ENCODE results near the gene STK39. TPM values are rescaled to one million over a fixed set of nuclear protein-coding genes. Genes with fewer than 3 reads are reported as not detected.

Gene STK39
- total RNA-seq, 1 donor from 2014 or later, result 13.8 TPM

DNA sequence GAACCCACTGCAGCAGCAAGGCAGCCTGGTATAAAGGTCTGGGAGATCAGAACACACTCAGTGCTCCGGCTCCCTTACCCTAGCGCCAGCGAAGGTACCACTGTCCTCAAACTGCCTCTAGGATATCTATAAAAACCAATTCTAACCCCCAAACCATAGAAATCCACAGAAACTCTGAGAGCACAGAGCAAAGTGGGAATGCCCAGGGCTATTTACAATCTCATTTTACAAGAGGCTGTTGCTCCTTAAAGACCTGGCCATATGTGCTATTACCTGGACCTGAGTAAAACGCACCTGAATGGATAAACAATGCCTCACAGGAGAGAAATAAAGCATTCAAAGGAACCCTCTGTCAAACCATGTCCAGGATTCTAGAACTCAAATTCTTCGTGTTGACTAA lies 4.3 kb downstream of the STK39 start:
- no peak for DNase-seq (ENCODE audit: low read depth)

DNA sequence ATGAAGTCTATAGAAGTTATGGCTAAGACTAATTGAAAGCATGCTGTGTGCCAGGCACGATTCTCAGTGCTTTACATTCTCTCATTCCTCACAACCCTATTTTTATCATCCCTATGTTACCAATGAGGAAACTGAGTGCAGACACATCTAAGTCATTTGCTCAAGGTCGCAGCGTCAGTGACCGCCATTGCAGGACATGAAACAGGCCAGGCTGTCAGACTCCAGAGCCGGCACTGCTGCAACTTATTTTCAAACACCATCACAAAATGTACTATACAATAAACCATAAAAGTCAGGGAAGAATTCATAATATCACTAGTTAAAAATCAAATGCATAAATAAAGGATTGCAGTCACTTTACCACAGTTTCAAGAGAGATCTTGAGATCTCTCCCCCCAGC lies 5.6 kb downstream of the STK39 start:
- no peak for DNase-seq (ENCODE audit: low read depth)

DNA sequence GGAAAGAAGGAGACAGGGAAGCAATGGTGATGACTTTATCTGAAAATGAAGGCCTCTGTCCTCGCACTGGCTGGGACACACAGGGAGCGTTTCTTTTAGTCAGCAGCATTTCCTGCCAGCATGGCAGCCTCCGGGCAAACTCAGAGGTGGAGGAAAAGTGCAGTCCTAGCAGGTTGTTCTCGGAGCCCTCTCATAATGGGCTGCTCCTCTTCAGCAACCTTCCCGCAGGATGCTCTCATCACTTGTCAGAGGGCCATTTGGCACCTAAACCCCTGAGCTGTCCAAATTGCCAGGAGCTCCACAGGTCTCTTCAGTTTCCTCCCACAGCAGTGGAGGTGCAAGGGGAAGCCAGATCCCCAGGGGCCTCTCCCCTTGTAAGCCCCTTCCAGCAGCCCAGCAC lies 6.2 kb downstream of the STK39 start:
- DNase-seq (ENCODE audit: low read depth), result no peak

DNA sequence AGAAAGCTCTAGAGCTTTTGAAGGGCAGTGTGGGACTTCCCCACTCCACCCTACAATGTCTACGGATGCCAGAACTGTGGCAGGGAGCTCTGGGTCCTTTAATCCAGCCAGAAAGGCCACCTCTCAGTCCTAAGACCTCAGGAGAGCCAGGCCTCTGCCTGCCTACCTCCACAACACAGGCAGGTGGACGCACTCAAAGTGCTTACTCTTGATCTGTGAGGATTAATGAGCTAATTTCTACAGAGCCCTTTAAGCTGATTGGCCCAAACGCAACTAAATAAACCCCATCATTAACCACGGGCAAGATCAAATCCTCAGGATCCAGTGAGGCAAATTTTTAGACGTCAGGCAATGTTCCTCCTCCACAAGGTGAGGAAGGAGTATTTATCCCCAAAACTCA lies 8.1 kb downstream of the STK39 start:
- no peak for DNase-seq (ENCODE audit: low read depth)

DNA sequence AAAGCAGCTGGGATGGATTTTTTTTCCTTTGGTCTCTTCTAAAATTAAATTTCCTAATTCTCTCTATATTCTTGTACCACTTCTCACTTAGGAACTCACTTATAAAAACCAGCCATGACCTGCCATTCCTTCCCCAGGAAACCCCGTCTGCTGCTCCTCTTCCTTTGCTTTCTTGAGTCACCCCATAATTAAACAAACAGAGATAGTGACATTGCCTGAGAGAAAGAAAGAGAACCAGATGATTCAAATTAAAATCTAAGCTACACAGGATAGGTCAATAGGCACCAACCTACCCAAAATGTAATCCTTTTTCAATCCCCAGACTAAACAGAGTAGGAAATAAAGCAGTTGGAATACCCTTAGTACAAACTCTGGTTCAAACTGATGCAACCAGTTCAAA lies 9.7 kb downstream of the STK39 start:
- no peak for DNase-seq (ENCODE audit: low read depth)

DNA sequence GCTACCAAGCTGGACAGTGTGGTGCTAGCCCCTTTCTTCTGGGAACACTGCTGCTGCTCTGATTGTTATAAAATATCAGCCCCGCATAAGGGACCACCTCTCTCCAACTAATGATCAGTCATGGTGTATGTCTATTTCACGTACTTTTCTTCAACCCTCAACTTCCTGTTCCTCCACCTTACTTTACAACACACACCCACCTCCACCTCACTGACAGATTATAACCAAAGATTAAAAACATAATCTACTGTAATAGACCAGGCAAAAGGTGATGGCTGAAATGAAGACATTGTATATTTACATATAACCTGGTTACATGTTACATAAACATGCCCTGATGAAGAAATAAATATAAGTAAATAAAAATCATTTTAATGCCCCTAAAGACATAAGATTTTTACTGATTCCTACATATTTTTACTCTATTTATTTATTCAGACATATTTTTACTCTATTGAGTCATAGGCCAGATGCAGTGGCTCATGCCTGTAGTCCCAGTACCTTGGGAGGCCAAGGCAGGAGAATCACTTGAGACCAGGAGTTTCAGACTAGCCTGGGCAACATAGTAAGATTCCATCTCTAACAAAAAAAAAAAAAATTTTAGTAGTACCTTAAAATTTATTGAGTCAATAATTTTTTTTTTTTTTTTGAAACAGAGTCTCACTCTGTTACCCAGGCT lies 12.8 kb downstream of the STK39 start:
- DNase-seq (ENCODE audit: low read depth), result no peak

DNA sequence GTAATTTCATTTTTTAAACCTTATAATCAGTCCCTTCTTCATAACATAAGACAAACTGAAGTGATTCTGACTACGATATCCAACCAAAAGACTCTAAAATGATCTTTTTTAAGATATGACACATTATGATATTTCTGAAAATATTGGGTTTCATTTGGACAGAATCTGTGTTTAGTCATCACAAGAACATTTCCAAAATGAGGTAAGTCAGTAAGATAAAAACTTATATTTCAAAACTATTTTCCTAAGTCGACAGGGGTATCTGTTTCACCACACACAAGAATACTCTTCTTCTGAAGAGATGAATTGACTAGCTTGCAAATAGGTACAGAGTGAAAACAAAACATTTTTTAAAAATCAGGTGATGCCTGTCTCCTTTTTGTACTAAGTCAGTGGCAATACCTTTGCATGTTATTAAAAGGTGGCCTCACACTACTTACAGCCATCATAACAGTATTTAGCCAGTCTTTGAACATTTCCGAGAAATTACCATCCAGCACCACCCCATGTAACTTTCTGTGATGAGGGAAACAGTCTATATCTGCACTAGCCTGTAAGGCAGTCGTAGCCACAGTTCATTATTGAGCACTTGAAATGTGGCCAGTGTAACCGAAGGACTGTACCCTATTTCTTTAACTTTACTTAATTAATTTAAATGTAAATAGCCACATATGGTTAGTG lies 13.5 kb downstream of the STK39 start:
- no peak for DNase-seq (ENCODE audit: low read depth)

DNA sequence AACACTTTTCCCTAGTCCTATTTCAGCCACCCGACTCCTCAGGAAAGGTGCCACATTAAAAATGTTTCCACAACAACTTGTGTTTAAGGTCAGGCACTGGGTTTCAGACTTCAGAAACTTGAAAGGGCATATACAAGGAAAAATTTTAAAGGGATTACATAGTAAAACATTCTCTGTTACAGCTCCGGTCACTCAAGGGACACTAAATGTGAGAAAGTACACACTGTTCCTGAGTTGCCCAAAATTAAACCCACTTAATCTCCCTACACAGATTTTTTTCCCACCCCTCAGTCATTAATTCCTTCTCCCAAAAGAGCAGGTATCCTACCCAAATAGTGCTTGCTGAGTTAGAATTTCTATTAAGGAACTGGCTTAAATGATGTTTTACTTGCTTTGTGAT lies 14.2 kb downstream of the STK39 start:
- DNase-seq (ENCODE audit: low read depth), result no peak

DNA sequence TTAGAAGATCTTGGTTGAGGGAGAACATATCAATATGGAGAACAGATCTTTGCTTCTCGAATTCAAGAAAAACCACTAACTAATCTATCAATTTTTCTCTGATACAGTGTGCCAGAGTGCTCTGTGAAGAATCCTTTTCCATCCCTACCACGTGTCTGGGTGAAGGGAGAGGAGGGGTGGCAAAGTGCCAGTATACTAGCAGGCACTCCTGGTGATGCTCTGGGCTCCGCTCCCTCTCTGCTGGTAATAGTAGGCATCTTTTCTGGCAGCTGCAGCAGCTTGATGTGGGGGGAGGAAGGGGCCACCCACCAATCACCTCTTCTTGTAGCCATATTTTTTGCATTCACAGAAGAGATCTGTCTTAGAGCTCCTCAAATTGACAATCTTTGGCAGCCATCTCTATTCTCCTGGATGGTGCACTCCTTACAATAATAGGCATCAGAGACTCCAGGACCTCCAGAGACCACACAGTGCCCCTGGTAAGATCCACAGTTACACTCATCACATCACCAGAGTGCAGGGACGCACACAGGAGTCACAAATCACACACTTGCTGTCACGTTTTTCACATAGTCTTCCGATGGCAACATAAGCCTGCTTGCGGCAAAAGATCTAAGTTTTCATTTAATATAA lies 15.7 kb downstream of the STK39 start:
- no peak for DNase-seq (ENCODE audit: low read depth)

DNA sequence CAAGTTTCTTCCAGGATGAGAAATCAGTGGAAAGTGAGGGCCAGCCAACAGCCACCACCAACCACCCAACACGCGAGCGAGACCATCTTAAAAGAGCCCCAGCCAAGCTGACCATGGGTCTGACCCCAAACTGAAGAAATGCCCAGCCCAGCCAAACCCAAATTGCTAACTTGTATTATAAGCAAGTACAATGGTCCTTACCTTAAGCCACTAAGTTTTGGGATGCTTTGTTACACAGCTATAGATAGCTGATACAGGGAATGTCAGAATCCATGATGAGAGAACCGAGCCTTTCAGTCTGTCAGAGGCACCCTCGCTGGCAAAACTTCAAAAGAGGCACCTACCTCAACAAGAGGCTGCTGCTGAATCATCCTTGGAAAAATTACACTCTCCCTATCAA lies 17.0 kb downstream of the STK39 start:
- no peak for DNase-seq (ENCODE audit: low read depth)

DNA sequence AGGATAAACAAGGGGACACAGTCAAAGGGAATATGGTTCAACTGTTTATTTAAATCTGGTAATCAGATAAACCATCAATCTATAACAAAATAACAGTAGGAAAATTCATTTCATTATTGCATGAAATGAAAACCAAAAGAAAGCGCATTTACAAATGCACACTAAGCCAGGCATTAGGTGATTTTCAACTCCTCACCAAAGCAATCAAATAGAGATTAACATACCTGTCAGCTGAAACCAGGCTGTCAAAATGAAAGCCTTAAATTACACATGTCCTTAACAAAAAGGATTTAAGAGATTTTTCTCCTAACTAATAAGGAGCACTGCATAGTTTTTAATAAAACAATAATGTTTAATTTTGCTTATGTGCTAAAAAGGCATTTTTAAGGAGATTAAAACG lies 23.0 kb downstream of the STK39 start:
- DNase-seq (ENCODE audit: low read depth), result no peak

DNA sequence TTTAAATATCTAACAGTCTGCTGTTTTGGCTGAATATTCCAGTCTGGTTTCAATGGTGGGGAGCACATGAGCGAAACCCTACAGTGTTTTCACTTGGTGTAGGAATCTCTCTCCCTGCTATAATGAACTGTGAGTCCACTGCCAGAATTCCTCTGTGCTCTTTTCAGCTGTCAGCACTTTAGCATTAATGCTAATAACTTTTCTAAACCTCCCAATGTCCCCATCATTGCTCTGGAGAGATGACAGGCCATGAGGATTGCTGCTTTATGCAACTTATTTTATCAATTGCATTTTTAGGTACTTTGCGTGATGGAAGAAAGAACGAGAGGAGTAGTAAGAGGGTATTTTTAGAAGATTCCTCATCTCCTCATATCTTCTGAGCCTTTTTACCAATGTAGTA lies 25.3 kb downstream of the STK39 start:
- no peak for DNase-seq (ENCODE audit: low read depth)

DNA sequence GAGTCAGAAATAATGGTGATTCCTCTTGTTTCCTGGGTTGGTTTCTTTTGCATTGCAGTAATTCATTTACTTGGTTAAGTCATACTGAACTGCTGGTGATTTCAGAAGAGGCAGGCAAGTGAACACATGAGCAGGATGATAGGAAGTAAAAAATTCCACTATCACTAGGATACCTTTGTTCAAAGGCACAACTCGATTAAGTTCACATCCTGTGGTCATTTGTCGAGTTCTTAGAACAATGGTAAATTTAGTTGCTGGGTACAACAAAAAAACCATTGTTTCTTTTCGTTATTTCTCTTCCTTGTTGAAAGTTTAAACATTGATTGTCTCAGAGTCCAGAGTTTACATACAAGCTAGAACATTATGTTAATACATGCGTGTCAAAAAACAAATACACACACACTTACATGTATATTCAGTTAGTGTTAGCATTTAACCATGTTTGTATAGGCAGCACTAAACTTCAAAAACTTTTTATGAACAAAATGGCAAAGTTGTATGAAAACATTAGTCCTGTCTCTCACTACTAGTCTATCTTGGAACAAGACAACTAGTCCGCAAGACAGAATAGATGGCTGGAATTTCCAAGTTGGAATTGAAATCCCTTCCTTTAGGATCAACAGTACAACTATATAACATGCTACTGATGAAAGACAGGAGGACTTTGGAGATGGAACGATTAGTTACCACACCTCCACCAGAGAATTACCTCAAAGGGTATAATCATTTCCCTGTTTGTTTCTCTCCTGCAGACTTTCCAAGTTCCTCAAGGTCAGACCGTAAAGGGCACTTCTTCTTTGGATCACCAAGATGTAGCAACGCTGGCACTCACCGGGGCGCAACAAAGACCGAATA lies 26.2 kb downstream of the STK39 start:
- DNase-seq (ENCODE audit: low read depth), result peak; percentile 96

DNA sequence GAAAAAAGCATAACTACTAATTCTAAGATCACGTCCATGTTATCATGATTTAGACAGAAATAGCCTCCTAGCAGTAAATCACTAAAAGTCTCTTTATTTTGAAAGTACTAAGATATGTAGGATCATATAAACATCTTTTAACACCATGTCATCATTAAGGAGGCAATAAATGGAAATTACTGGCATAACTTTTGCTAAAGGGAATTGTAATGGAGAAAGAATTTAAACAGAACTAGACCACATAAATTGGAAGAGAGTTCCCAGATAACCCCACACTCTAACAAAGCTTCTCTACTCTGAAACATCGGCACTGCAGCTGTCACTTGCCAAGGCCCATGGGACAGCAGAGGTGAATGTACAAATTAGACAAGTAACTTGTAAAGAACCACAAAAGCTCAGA lies 29.5 kb downstream of the STK39 start:
- DNase-seq (ENCODE audit: low read depth), result no peak

DNA sequence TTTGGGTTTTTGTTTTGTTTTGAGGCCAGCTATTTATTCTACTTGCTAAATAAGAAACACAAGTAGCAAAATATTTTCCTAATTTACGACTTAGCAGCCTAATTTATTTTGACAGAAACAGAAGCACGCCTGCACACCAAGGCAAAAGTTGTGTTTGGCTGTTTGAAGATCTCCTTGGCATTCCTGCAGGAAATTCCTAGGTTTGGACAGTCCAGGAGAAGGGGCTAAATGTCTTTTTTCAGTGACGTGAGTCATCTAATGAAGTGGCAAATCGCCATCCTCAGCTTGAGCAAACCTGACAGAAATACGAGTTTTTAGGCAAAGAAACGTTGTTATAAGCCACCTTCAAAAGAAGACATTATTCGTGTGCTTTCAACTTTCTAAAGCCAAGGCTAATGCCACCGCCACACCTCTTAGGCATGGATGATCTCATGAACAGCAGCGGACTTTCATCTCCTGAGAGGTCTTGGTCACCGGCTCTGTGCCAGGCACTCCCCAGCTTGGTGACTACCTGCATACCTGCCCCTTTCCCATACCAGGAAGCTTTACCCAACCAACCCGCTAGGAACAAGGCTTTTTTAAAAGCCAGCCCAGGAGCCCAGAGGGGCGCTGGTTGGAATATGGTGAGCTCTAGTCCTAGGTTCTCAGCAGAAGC lies 30.9 kb downstream of the STK39 start:
- DNase-seq (ENCODE audit: low read depth), result no peak

DNA sequence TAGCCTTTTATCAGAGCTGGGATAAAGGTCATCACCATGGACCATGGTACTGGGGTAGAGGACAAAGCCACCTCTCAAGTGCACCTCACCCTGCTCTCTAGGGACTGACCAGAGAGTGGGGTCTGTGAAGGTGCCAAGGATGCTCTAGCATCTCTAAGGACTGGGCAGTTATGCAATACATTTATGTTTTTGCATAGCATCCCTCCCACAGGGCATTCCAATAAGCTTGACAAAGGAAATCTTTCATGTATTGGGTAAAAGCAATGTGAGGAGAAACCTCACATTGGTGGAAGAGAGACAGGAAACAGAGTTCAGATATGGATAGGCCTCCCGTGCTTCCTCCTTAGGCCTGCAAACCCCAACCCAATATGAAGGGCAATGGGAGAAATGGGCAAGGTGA lies 31.6 kb downstream of the STK39 start:
- DNase-seq (ENCODE audit: low read depth), result no peak

DNA sequence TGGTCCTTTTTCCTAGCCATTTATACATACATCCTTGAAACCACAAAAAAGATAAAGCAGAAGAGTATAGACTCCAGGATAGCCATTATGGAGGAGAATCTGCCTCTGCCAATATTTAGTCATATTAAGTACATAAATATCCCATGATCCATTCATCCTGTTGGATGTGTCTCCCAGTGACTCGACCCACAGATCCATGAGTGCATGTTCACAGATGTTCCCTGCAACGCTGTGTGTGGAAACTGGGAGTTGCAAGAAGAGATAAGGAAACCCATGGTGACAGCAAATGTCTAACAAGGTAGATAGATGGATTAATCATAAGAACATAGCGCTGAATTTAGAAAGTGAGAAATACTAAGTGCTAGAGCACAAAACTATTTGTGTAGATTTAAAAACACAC lies 34.5 kb downstream of the STK39 start:
- no peak for DNase-seq (ENCODE audit: low read depth)

DNA sequence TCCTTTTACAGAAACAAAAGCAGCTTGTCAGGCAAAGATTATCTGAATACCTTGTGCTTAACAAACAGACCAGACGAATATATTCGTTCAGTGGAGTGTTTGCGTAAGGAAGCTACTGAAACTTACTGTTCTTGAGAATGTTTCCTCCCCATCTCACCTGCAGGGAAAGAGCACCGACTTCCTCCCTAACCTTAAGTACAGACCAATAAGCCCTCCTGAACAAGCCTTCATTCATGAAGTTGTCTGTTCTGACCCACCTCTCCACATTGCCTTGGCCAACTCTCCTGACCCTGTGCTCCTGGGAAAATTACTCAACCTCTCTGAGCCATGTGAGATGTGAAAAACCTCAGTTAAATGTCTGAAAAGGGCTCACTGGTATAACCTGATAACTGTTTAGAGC lies 35.2 kb downstream of the STK39 start:
- no peak for DNase-seq (ENCODE audit: low read depth)

DNA sequence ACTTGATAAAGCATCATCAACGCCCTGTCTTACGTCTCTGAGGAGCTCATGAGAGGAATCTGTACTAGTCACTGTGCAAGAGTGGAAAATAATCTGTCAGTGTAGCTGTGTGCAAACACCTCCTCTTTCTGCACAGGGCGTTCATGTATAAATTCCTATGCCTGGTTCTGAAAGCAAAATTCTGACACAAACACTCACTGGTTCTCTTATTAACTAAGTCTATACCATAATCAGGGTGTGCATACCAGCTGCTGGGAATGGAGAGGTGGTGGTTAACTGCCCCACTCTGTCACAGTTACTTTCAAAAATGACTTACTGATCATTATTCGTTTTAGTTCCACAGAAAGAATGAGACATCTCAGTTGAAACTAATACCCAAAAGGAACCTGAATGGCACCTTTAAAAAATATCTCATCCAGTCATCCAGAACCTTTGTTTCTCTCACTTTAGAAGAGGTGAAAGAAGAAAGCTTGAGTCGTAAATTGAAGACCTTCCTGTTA lies 35.7 kb downstream of the STK39 start:
- peak; percentile 63 for DNase-seq (ENCODE audit: low read depth)

DNA sequence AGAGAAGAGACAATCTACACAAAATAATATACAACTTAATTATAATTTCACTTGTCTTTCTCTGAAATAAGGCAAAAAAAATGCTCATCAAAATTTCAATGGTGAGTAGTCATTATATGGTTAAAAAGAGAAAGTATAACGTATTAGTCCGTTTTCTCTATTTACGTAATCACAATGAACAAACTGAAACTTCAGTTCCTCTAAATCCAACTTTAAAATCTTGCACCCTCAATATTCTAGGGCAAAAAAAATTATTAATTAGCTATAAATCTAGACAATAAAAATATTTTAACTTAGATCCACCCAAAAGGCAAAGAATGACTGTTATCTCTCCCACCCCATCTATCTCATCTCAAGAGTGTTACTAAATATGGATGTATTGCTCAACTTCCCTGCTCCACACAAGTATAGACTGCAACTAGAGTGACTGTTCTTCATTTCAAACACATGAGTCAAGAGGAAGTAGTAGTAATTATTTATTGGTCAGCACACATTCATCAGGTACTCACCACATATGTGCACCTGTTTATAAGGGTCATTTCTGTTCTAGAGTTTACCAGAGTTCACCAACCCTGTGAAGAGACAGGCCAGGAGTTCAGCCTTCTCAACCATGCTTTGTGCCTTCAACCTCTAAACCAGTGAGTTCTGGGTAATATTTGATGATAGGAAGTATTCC lies 36.4 kb downstream of the STK39 start:
- DNase-seq (ENCODE audit: low read depth), result peak; percentile 99

DNA sequence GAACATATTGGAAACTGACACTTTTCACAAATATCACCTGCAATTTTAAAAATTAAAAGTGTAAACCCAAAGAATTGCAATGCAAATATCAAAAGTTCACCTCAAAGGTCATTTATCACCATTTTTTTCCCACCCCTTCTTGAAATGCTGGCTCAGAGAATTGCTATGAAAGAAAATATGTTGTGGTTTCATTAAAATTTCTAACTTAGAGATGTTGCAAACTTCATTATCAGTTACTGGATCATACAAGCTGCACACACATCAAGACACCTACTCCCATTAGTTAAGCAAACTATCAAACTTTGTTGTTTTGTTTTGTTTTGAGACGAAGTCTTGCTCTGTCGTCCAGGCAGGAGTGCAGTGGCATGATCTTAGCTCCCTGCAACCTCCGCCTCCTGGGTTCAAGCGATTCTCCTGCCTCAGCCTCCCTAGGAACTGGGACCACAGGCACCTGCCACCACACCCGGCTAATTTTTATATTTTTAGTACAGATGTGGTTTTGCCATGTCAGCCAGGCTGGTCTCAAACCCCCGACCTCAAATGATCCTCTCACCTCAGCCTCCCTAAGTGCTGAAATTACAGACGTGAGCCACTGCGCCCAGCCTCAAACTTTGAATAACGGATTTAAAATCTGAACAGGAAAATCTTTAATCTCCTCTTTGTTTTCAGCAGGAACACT lies 37.0 kb downstream of the STK39 start:
- DNase-seq (ENCODE audit: low read depth), result peak; percentile 50
